Esophagus muscularis mucosa (tissue), 4 donors: ENCODE measurements around the gene WWOX. TPM values are rescaled to one million over a fixed set of nuclear protein-coding genes. Genes with fewer than 3 reads are reported as not detected.

Experiments used
- DNase-seq: peaks from one replicate; pipeline ENCODE4 v3.0.0-alpha.2; 2017; ENCODE audit errors: extremely low spot score
- H3K27ac ChIP-seq, 4 donors: fragments of 200-600 bp; sonication (generic); replicated peaks in 1 of 4; 1 replicate in 3 of 4; 2 replicates in 1 of 4; pipeline ENCODE4 v1.5.1; 2016 to 2019; ENCODE audit warnings: mild to moderate bottlenecking in 1 of 4
- H3K27me3 ChIP-seq, 4 donors: fragments of 200-600 bp; sonication (generic); one replicate each; pipeline versions ENCODE4 v1.5.1 to v1.6.0; 2016 to 2019
- H3K36me3 ChIP-seq, 4 donors: fragments of 200-600 bp; sonication (generic); one replicate each; pipeline ENCODE4 v1.5.1; 2016 to 2019
- H3K4me1 ChIP-seq, 4 donors: fragments of 200-600 bp; sonication (generic); one replicate each; pipeline ENCODE4 v1.5.1; 2016 to 2019
- H3K4me3 ChIP-seq, 4 donors: fragments of 200-600 bp; sonication (generic); 1 replicate in 2 of 4; 2 replicates in 2 of 4; pipeline ENCODE4 v1.5.1; 2016 to 2019; ENCODE audit warnings: mild to moderate bottlenecking in 4 of 4, moderate library complexity in 1 of 4
- H3K9me3 ChIP-seq, 4 donors: fragments of 200-600 bp; sonication (generic); 1 replicate in 3 of 4; 2 replicates in 1 of 4; pipeline ENCODE4 v1.5.1; 2016 to 2019
- CTCF ChIP-seq, 3 experiments: fragments of 200-600 bp in 2 of 3; fragments of 450-650 bp in 1 of 3; sonication (generic) in 2 of 3; IDR thresholded peaks; one replicate each; pipeline ENCODE4 v1.5.1; 2017 to 2019; ENCODE audit warnings: antibody characterized with exemption in 3 of 3, mild to moderate bottlenecking in 2 of 3, moderate library complexity in 1 of 3
- EP300 ChIP-seq: sonication (generic); formaldehyde crosslinking; IDR thresholded peaks from one replicate; pipeline ENCODE4 v1.6.1; 2017; ENCODE audit warnings: antibody characterized with exemption
- POLR2A ChIP-seq: fragments of 450-650 bp; IDR thresholded peaks from one replicate; pipeline ENCODE4 v1.6.1; 2017; ENCODE audit warnings: antibody characterized with exemption, moderate library complexity, mild to moderate bottlenecking, low read depth
- POLR2AphosphoS5 ChIP-seq, 2 donors: sonication (generic); formaldehyde crosslinking; IDR thresholded peaks; one replicate each; pipeline ENCODE4 v1.6.1; 2017; ENCODE audit warnings: antibody characterized with exemption in 2 of 2
- WGBS: methylation state at CpG from one replicate; pipeline ENCODE4 v1.1.5; 2018; 5-methylcytosine and 5-hydroxymethylcytosine counted together
- intact Hi-C: fragments of 100-400 bp; cut with DNase I; formaldehyde crosslinking; loops from one replicate; pipeline ENCODE4 v1.15.1; 2023
- total RNA-seq, 4 donors: library from RNA; depleted of rRNA; stranded (reverse); fragments of >200 nt; gene quantifications; one replicate each; pipeline versions ENCODE4 v1.1.0 to v1.2.1, GENCODE V29; 2016

Gene WWOX
- total RNA-seq, 4 donors from 2014 or later = 14.4 to 27.8 (median 15.4) TPM

DNA sequence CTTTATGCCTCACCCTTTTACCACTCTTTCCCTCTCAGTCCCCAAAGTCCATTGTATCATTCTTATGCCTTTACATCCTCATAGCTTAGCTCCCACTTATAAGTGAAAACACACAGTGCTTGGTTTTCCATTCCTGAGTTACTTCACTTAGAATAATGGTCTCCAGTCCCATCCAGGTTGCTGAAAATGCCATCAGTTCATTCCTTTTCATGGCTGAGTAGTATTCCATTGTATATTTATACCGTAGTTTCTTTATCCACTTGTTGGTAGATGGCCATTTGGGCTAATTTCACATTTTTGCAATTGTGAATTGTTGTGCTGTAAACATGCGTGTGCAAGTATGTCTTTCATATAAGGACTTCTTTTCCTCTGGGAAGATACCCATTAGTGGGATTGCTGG lies 597.3 kb downstream of the WWOX start:
- H3K27ac ChIP-seq = no peak overlapping the region
- DNase-seq = no peak
- no peak for TF ChIP-seq EP300
- TF ChIP-seq POLR2A = no peak
- no peak for TF ChIP-seq CTCF (IDR thresholded peaks at IDR 0.05)
- TF ChIP-seq POLR2AphosphoS5 (IDR thresholded peaks at IDR 0.05) = no peak
- no peaks in the 10 kb centered on the region for H3K27me3 ChIP-seq
- no peaks in the 10 kb centered on the region for H3K4me1 ChIP-seq
- intact Hi-C loops = no loop called here
- 95% methylated on average over 2 of the region's 2 CpGs for WGBS
- H3K9me3 ChIP-seq = no peaks in the 10 kb centered on the region
- no peak overlapping the region for H3K4me3 ChIP-seq
- no peaks in the 10 kb centered on the region for H3K36me3 ChIP-seq

GRCh38 chr16:78697426-78697825 lies 598.0 kb downstream of the WWOX start:
- H3K4me1 ChIP-seq = no peaks in the 10 kb centered on the region
- 91% methylated on average over 5 of the region's 5 CpGs for WGBS
- H3K36me3 ChIP-seq = no peaks in the 10 kb centered on the region
- DNase-seq = no peak
- no peaks in the 10 kb centered on the region for H3K9me3 ChIP-seq
- TF ChIP-seq EP300 (no peak), POLR2AphosphoS5 (IDR thresholded peaks at IDR 0.05) (no peak), CTCF (IDR thresholded peaks at IDR 0.05) (no peak)
- no peaks in the 10 kb centered on the region for H3K27me3 ChIP-seq
- H3K27ac ChIP-seq = no peak overlapping the region
- no peak overlapping the region for H3K4me3 ChIP-seq
- intact Hi-C loops = no loop called here

GRCh38 chr16:78703936-78704335 lies 604.5 kb downstream of the WWOX start:
- H3K4me1 ChIP-seq = no peaks in the 10 kb centered on the region
- no peak overlapping the region for H3K27ac ChIP-seq
- TF ChIP-seq EP300 (no peak), POLR2AphosphoS5 (IDR thresholded peaks at IDR 0.05) (no peak), CTCF (IDR thresholded peaks at IDR 0.05) (no peak), POLR2A (no peak)
- peaks cover 0 to 8% (median 4%) of the 10 kb centered on the region in 4 donors for H3K9me3 ChIP-seq
- no peak overlapping the region for H3K4me3 ChIP-seq
- H3K27me3 ChIP-seq = no peaks in the 10 kb centered on the region
- DNase-seq = no peak
- WGBS = 83% methylated on average over 3 of the region's 3 CpGs
- no peaks in the 10 kb centered on the region for H3K36me3 ChIP-seq
- intact Hi-C loops = no loop called here

DNA sequence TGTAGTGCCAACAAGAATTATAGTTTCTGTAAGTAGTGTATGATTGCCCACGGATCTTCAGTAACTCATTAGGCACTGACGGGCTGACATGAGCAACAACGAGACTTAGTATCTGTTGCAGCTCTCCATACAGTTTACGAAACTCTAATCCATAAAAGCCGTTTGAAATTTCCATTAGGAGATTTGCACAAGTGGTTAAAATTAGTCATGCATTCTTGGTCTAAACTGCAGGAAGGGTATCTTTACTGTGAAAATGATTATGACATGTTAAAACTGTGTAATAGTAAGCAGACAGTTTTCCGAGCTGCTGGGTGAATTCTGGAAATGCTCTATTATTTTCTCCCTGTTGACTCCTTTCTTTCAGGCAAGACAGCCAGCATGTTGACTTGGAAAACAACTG lies 605.0 kb downstream of the WWOX start:
- H3K4me1 ChIP-seq = no peaks in the 10 kb centered on the region
- H3K9me3 ChIP-seq = peaks cover 0 to 8% (median 4%) of the 10 kb centered on the region in 4 donors
- H3K27me3 ChIP-seq = no peaks in the 10 kb centered on the region
- H3K27ac ChIP-seq = no peak overlapping the region
- H3K4me3 ChIP-seq = no peak overlapping the region
- no peaks in the 10 kb centered on the region for H3K36me3 ChIP-seq
- DNase-seq = no peak
- TF ChIP-seq EP300 (no peak), POLR2AphosphoS5 (IDR thresholded peaks at IDR 0.05) (no peak), POLR2A (no peak), CTCF (IDR thresholded peaks at IDR 0.05) (no peak)
- intact Hi-C loops = no loop called here
- 76% methylated on average over 6 of the region's 6 CpGs for WGBS

- Histone ChIP-seq H3K4me3 (no peak overlapping the region), H3K36me3 (no peaks in the 10 kb centered on the region), H3K4me1 (no peaks in the 10 kb centered on the region), H3K9me3 (peaks cover 0 to 8% (median 4%) of the 10 kb centered on the region in 4 donors), H3K27me3 (no peaks in the 10 kb centered on the region), H3K27ac (no peak overlapping the region)
- intact Hi-C loops = no loop called here
- TF ChIP-seq EP300 = no peak
- TF ChIP-seq CTCF (IDR thresholded peaks at IDR 0.05) = peak in 1 of 3 experiments; percentile 17
- WGBS = 76% methylated on average over 2 of the region's 2 CpGs
- no peak for DNase-seq
Observed at GRCh38 chr16:78705694-78706093, 606.2 kb downstream of the WWOX start.
